Spleen (tissue), 7 donors: ENCODE measurements around the gene EPSTI1.

Source experiments
- CTCF ChIP-seq, 11 experiments: fragments of 200-600 bp in 7 of 11; fragments of 450-650 bp in 4 of 11; sonication (generic) in 4 of 11; IDR thresholded peaks in 8 of 11; conservative IDR thresholded peaks in 3 of 11; 1 replicate in 7 of 11; 2 replicates in 4 of 11; pipeline versions ENCODE4 v1.4.0 to v1.8.0; 2016 to 2021; ENCODE audit warnings: antibody characterized with exemption in 11 of 11, inconsistent platforms in 4 of 11, mild to moderate bottlenecking in 1 of 11
- POLR2AphosphoS5 ChIP-seq, 3 donors: sonication (generic); formaldehyde crosslinking; IDR thresholded peaks; one replicate each; pipeline ENCODE4 v1.5.1; 2017; ENCODE audit warnings: antibody characterized with exemption in 3 of 3
- donor health status: DM: no; HTN: no; CAD: no; lungs with moderate emphysema.
- donor health status: DM: no; HTN: no; CAD: no.
- donor health status: DM: no; HTN: no; CAD: no.

- TF ChIP-seq POLR2AphosphoS5 (IDR thresholded peaks at IDR 0.05) = no peak
- TF ChIP-seq CTCF (IDR thresholded peaks at IDR 0.05 in 8 of 11, conservative IDR thresholded peaks at IDR 0.05 in 3 of 11) = no peak
Observed at GRCh38 chr13:42899266-42899665, 92.8 kb downstream of the EPSTI1 start.
